ENCODE data around the gene STX8.
"Not testable (repeated sequence)": the region's sequence is repeated elsewhere in the genome, so short reads cannot be mapped to it uniquely, and the experiment has no call there.

STX8 gene

GRCh38 chr17:9577373-9577709 is 1.7 kb upstream of the STX8 start:
- Histone ChIP-seq H3K27me3 (ENCODE audit: control insufficient read depth, insufficient read depth, low read length) (no peaks in the 10 kb centered on the region), H3K4me3 (ENCODE audit: low read length) (no peak overlapping the region), H3K9ac (ENCODE audit: low read depth, low read length) (peak overlapping the region; percentile 31)

GRCh38 chr17:9576521-9577372 is 1.1 kb upstream of the STX8 start, which contains the start of gene CFAP52:
CFAP52 (plus strand) TSS chr17:9576642; CDS start chr17:9576696, 54 bp downstream.
- peak within 1 kb of the TSS; percentile 94 for H3K4me2 ChIP-seq (ENCODE audit: low read length)
- no peaks in the 10 kb centered on the region for H3K9me3 ChIP-seq (replicated peaks; ENCODE audit: low read length)
- H3K36me3 ChIP-seq (ENCODE audit: insufficient read depth, low read length): no peaks in the 10 kb centered on the region
- H3K27me3 ChIP-seq (ENCODE audit: control insufficient read depth, insufficient read depth, low read length): no peaks in the 10 kb centered on the region
- peak within 1 kb of the TSS; percentile 77 for H3K4me3 ChIP-seq (ENCODE audit: low read length)
- peaks cover 6% of the 10 kb centered on the region for H3K4me1 ChIP-seq (ENCODE audit: control insufficient read depth, insufficient read depth, low read length)
- peak within 1 kb of the TSS; percentile 87 for H3K9ac ChIP-seq (ENCODE audit: low read depth, low read length)

More at GRCh38 chr17:9577373-9577709, 1.7 kb upstream of the STX8 start:
- Histone ChIP-seq H3K4me1 (ENCODE audit: control insufficient read depth, insufficient read depth, low read length) (peaks cover 6% of the 10 kb centered on the region), H3K4me2 (ENCODE audit: low read length) (peak overlapping the region; percentile 94), H3K36me3 (ENCODE audit: insufficient read depth, low read length) (no peaks in the 10 kb centered on the region), H3K9me3 (replicated peaks; ENCODE audit: low read length) (no peaks in the 10 kb centered on the region)

GRCh38 chr17:9571201-9571600 is 4.4 kb downstream of the STX8 start:
- Histone ChIP-seq H3K9ac (ENCODE audit: low read depth, low read length) (no peak overlapping the region), H3K27me3 (ENCODE audit: control insufficient read depth, insufficient read depth, low read length) (no peaks in the 10 kb centered on the region), H3K4me1 (ENCODE audit: control insufficient read depth, insufficient read depth, low read length) (no peaks in the 10 kb centered on the region), H3K4me3 (ENCODE audit: low read length) (no peak overlapping the region), H3K4me2 (ENCODE audit: low read length) (no peak overlapping the region), H3K9me3 (replicated peaks; ENCODE audit: low read length) (no peaks in the 10 kb centered on the region), H3K36me3 (ENCODE audit: insufficient read depth, low read length) (peaks cover 11% of the 10 kb centered on the region)

GRCh38 chr17:9568957-9569588 is 6.5 kb downstream of the STX8 start:
- Histone ChIP-seq H3K4me2 (ENCODE audit: low read length) (no peak overlapping the region), H3K4me3 (ENCODE audit: low read length) (no peak overlapping the region), H3K9me3 (replicated peaks; ENCODE audit: low read length) (no peaks in the 10 kb centered on the region), H3K4me1 (ENCODE audit: control insufficient read depth, insufficient read depth, low read length) (no peaks in the 10 kb centered on the region), H3K36me3 (ENCODE audit: insufficient read depth, low read length) (peaks cover 11% of the 10 kb centered on the region), H3K27me3 (ENCODE audit: control insufficient read depth, insufficient read depth, low read length) (no peaks in the 10 kb centered on the region), H3K9ac (ENCODE audit: low read depth, low read length) (no peak overlapping the region)

GRCh38 chr17:9568004-9568403 is 7.6 kb downstream of the STX8 start:
- Histone ChIP-seq H3K4me1 (ENCODE audit: control insufficient read depth, insufficient read depth, low read length) (no peaks in the 10 kb centered on the region), H3K36me3 (ENCODE audit: insufficient read depth, low read length) (peaks cover 11% of the 10 kb centered on the region), H3K9ac (ENCODE audit: low read depth, low read length) (no peak overlapping the region), H3K27me3 (ENCODE audit: control insufficient read depth, insufficient read depth, low read length) (no peaks in the 10 kb centered on the region), H3K9me3 (replicated peaks; ENCODE audit: low read length) (no peaks in the 10 kb centered on the region), H3K4me2 (ENCODE audit: low read length) (no peak overlapping the region), H3K4me3 (ENCODE audit: low read length) (no peak overlapping the region)

GRCh38 chr17:9566739-9567138 is 8.9 kb downstream of the STX8 start:
- H3K4me1 ChIP-seq (ENCODE audit: control insufficient read depth, insufficient read depth, low read length); H3K9me3 ChIP-seq (replicated peaks; ENCODE audit: low read length); H3K9ac ChIP-seq (ENCODE audit: low read depth, low read length); H3K4me2 ChIP-seq (ENCODE audit: low read length); H3K27me3 ChIP-seq (ENCODE audit: control insufficient read depth, insufficient read depth, low read length); H3K4me3 ChIP-seq (ENCODE audit: low read length): not testable (repeated sequence)
- peaks cover 11% of the 10 kb centered on the region for H3K36me3 ChIP-seq (ENCODE audit: insufficient read depth, low read length)

GRCh38 chr17:9566067-9566466 is 9.6 kb downstream of the STX8 start:
- no peak overlapping the region for H3K4me3 ChIP-seq (ENCODE audit: low read length)
- no peaks in the 10 kb centered on the region for H3K27me3 ChIP-seq (ENCODE audit: control insufficient read depth, insufficient read depth, low read length)
- H3K4me2 ChIP-seq (ENCODE audit: low read length): no peak overlapping the region
- no peaks in the 10 kb centered on the region for H3K9me3 ChIP-seq (replicated peaks; ENCODE audit: low read length)
- H3K9ac ChIP-seq (ENCODE audit: low read depth, low read length): no peak overlapping the region
- peaks cover 11% of the 10 kb centered on the region for H3K36me3 ChIP-seq (ENCODE audit: insufficient read depth, low read length)
- no peaks in the 10 kb centered on the region for H3K4me1 ChIP-seq (ENCODE audit: control insufficient read depth, insufficient read depth, low read length)

GRCh38 chr17:9564104-9564503 is 11.5 kb downstream of the STX8 start:
- Histone ChIP-seq H3K9me3 (replicated peaks; ENCODE audit: low read length) (no peaks in the 10 kb centered on the region), H3K36me3 (ENCODE audit: insufficient read depth, low read length) (peaks cover 10% of the 10 kb centered on the region), H3K9ac (ENCODE audit: low read depth, low read length) (no peak overlapping the region), H3K4me3 (ENCODE audit: low read length) (no peak overlapping the region), H3K4me1 (ENCODE audit: control insufficient read depth, insufficient read depth, low read length) (no peaks in the 10 kb centered on the region), H3K27me3 (ENCODE audit: control insufficient read depth, insufficient read depth, low read length) (no peaks in the 10 kb centered on the region), H3K4me2 (ENCODE audit: low read length) (no peak overlapping the region)

- Histone ChIP-seq H3K36me3 (ENCODE audit: insufficient read depth, low read length) (no peaks in the 10 kb centered on the region), H3K4me1 (ENCODE audit: control insufficient read depth, insufficient read depth, low read length) (no peaks in the 10 kb centered on the region), H3K9ac (ENCODE audit: low read depth, low read length) (no peak overlapping the region), H3K4me2 (ENCODE audit: low read length) (no peak overlapping the region), H3K9me3 (replicated peaks; ENCODE audit: low read length) (no peaks in the 10 kb centered on the region), H3K4me3 (ENCODE audit: low read length) (no peak overlapping the region), H3K27me3 (ENCODE audit: control insufficient read depth, insufficient read depth, low read length) (no peaks in the 10 kb centered on the region)
Measured at GRCh38 chr17:9557857-9558256, 17.8 kb downstream of the STX8 start.

- H3K9ac ChIP-seq (ENCODE audit: low read depth, low read length): no peak overlapping the region
- H3K4me2 ChIP-seq (ENCODE audit: low read length): no peak overlapping the region
- H3K36me3 ChIP-seq (ENCODE audit: insufficient read depth, low read length): no peaks in the 10 kb centered on the region
- H3K27me3 ChIP-seq (ENCODE audit: control insufficient read depth, insufficient read depth, low read length): no peaks in the 10 kb centered on the region
- no peaks in the 10 kb centered on the region for H3K4me1 ChIP-seq (ENCODE audit: control insufficient read depth, insufficient read depth, low read length)
- no peak overlapping the region for H3K4me3 ChIP-seq (ENCODE audit: low read length)
- no peaks in the 10 kb centered on the region for H3K9me3 ChIP-seq (replicated peaks; ENCODE audit: low read length)
Measured at GRCh38 chr17:9557161-9557755, 18.4 kb downstream of the STX8 start.

- H3K9me3 ChIP-seq (replicated peaks; ENCODE audit: low read length); H3K4me1 ChIP-seq (ENCODE audit: control insufficient read depth, insufficient read depth, low read length); H3K27me3 ChIP-seq (ENCODE audit: control insufficient read depth, insufficient read depth, low read length); H3K36me3 ChIP-seq (ENCODE audit: insufficient read depth, low read length); H3K9ac ChIP-seq (ENCODE audit: low read depth, low read length); H3K4me3 ChIP-seq (ENCODE audit: low read length); H3K4me2 ChIP-seq (ENCODE audit: low read length): not testable (repeated sequence)
Measured at GRCh38 chr17:9554715-9555114, 20.9 kb downstream of the STX8 start.

All from skeletal muscle satellite cell (primary cell).